Measurements from ENCODE around the gene PIGR. TPM values are rescaled to one million over a fixed set of nuclear protein-coding genes. Genes with fewer than 3 reads are reported as not detected.

The PIGR gene
- total RNA-seq, result not detected in 2 replicates

DNA sequence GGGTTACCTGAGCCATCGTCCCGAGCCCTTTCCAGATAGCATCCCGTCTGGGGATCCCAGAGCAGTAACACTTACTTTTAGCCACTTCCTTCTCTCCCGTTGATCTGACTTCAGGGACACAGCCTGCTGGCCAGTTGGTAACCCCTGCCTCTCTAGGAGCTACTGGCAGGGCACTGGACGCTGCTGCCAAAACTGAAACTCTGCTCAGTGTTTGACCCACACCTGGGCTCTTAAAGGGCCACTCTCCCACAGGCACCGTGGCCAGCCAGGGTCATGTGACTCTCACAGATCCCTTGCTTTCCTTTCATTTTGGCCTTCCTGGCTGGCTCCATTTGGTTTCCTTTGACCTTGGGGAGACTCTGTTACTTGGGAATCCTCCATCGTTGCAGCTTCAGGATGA is at the start of gene PIGR:
Gene PIGR, minus strand, starts transcription at position 206 of the 400 bp plus-strand sequence. CDS start 5,935 bp downstream, outside the sequence.

GRCh38 chr1:206970446-206970845 is 24.2 kb upstream of the PIGR start, which contains the start of gene FCAMR:
Gene FCAMR (minus strand): TSS chr1:206970460. CDS start chr1:206970125, 335 bp downstream.

GRCh38 chr1:206921772-206922265 is 24.4 kb downstream of the PIGR start, which contains the start of gene FCMR:
Gene FCMR (minus strand): TSS chr1:206921941. CDS start chr1:206921854, 87 bp downstream.

GRCh38 chr1:206897175-206897574 is 49.1 kb downstream of the PIGR start, which contains the start of gene IL24:
Gene IL24 (plus strand): TSS chr1:206897443. CDS start chr1:206897833, 390 bp downstream.

Other genes starting within 250 kb of the PIGR start
- 0.14 and 1.8 TPM in 2 replicates for gene IL19, start 175.7 kb downstream of the PIGR start, total RNA-seq
- gene IL10, start 174.0 kb downstream of the PIGR start, total RNA-seq, result 0.22 and 0.86 TPM in 2 replicates
- gene IL20, start 80.8 kb downstream of the PIGR start, total RNA-seq, result 0.29 and 0.44 TPM in 2 replicates
- gene IL24, start 49.0 kb downstream of the PIGR start, total RNA-seq, result 164 and 175 TPM in 2 replicates
- gene FCMR, start 24.5 kb downstream of the PIGR start, total RNA-seq, result 4.3 and 7.7 TPM in 2 replicates
- gene FCAMR, start 24.0 kb upstream of the PIGR start, total RNA-seq, result not detected in 2 replicates
- 0.14 TPM in 1 of 2 replicates, not detected in the other for gene C1orf116, start 86.3 kb upstream of the PIGR start, total RNA-seq
- gene YOD1, start 104.7 kb upstream of the PIGR start, total RNA-seq, result 6.1 and 13.5 TPM in 2 replicates
- gene PFKFB2, start 106.8 kb upstream of the PIGR start, total RNA-seq, result 5.3 and 7.4 TPM in 2 replicates
- 0.72 and 2.4 TPM in 2 replicates for gene C4BPB, start 142.4 kb upstream of the PIGR start, total RNA-seq
- gene C4BPA, start 157.8 kb upstream of the PIGR start, total RNA-seq, result not detected in 2 replicates

Measured in placental pericyte (primary cell).